ENCODE results near the gene SPRED2. TPM values are rescaled to one million over a fixed set of nuclear protein-coding genes. Genes with fewer than 3 reads are reported as not detected.

Gene SPRED2
- polyA plus RNA-seq, 1 donor from 2014 or later = 0.94 TPM

DNA sequence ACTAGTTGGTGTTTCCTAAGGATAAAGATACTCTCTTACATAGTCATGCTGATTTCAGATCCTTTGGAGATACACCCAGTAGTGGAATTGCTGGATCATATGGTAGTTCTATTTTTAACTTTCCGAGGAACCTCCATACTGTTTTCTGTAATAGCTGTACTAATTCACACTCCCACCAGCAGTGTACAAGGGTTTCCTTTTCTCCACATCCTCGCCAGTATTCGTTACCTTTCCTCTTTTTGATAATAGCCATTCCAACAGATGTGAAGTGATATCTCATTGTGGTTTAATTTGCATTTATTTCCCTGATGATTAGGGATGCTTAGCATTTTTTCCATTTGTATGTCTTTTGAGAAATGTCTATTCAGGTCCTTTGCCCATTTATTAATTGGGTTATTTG is 170.7 kb downstream of the SPRED2 start:
- H3K4me3 Mint-ChIP-seq = no peak overlapping the region
- peaks cover 4 to 11% (median 6%) of the 10 kb centered on the region in 3 donors for H3K4me1 Mint-ChIP-seq
- no peak overlapping the region for H3K27ac Mint-ChIP-seq

More for the DNA sequence above, 170.7 kb downstream of the SPRED2 start:
- Mint-ChIP-seq H3K27me3 (no peaks in the 10 kb centered on the region), H3K9me3 (no peaks in the 10 kb centered on the region), H3K36me3 (no peaks in the 10 kb centered on the region)

Other genes with a start within 250 kb of the SPRED2 start
- gene ACTR2, start 204.8 kb downstream of the SPRED2 start, polyA plus RNA-seq = 296 TPM